Keratinocyte (primary cell): Measurements from ENCODE around the gene VIPR2. TPM values are rescaled to one million over a fixed set of nuclear protein-coding genes. Genes with fewer than 3 reads are reported as not detected.
"Not testable (repeated sequence)": the region's sequence is repeated elsewhere in the genome, so short reads cannot be mapped to it uniquely, and the experiment has no call there.

Source experiments
- DNase-seq: peaks from one replicate; pipeline ENCODE4 v3.0.0-alpha.2; 2011; ENCODE audit warnings: low read depth, missing footprints, low spot score
- FAIRE-seq: peaks from 2 replicates; lab custom pipeline; 2011; peaks lifted over from hg19 to GRCh38; lab: Jason Lieb, UNC
- H2AFZ ChIP-seq: 2 replicates; pipeline ENCODE4 v1.6.0; 2012; ENCODE audit warnings: low read length, control low read depth, inconsistent platforms; ENCODE audit not compliant: control insufficient read depth
- H3K27ac ChIP-seq: 2 replicates; pipeline ENCODE4 v1.5.1; 2011; ENCODE audit warnings: low read length; ENCODE audit not compliant: control insufficient read depth, insufficient read depth
- H3K27me3 ChIP-seq: 3 replicates; pipeline ENCODE4 v1.6.0; 2011; ENCODE audit warnings: low read length; ENCODE audit not compliant: control insufficient read depth, insufficient read depth; ENCODE audit errors: extremely low read depth
- H3K36me3 ChIP-seq, 2 experiments: 2 replicates in 1 of 2; 3 replicates in 1 of 2; pipeline ENCODE4 v1.5.1; 2011; ENCODE audit warnings: low read length in 2 of 2, mild to moderate bottlenecking in 1 of 2; ENCODE audit not compliant: control insufficient read depth in 2 of 2, insufficient read depth in 2 of 2; ENCODE audit errors: extremely low read depth in 1 of 2
- H3K4me1 ChIP-seq: 3 replicates; pipeline ENCODE4 v1.5.1; 2011; ENCODE audit warnings: low read length; ENCODE audit not compliant: control insufficient read depth, insufficient read depth; ENCODE audit errors: extremely low read depth
- H3K4me2 ChIP-seq: 3 replicates; pipeline ENCODE4 v1.6.0; 2011; ENCODE audit warnings: low read depth, low read length; ENCODE audit not compliant: control insufficient read depth, insufficient read depth; ENCODE audit errors: extremely low read depth
- H3K4me3 ChIP-seq, 3 experiments: fragments of 200-600 bp in 1 of 3; sonication (generic) in 1 of 3; 2 replicates in 2 of 3; 3 replicates in 1 of 3; pipeline ENCODE4 v1.5.1; 2011 to 2016; ENCODE audit warnings: low read length in 3 of 3, mild to moderate bottlenecking in 3 of 3, control low read depth in 2 of 3, inconsistent platforms in 1 of 3, low read depth in 1 of 3, mixed read lengths in 1 of 3, mixed run types in 1 of 3, moderate library complexity in 1 of 3; ENCODE audit not compliant: control insufficient read depth in 2 of 3, insufficient read depth in 2 of 3; ENCODE audit errors: extremely low read depth in 1 of 3
- H3K79me2 ChIP-seq: 2 replicates; pipeline ENCODE4 v1.6.0; 2012; ENCODE audit warnings: low read length; ENCODE audit not compliant: control insufficient read depth, insufficient read depth
- H3K9ac ChIP-seq: 3 replicates; pipeline ENCODE4 v1.6.0; 2011; ENCODE audit warnings: low read length; ENCODE audit not compliant: control insufficient read depth, insufficient read depth; ENCODE audit errors: extremely low read depth
- H3K9me1 ChIP-seq: 3 replicates; pipeline ENCODE4 v1.6.0; 2011; ENCODE audit warnings: low read length; ENCODE audit not compliant: control insufficient read depth, insufficient read depth; ENCODE audit errors: extremely low read depth
- H3K9me3 ChIP-seq: 2 replicates; pipeline ENCODE4 v1.5.1; 2012; ENCODE audit warnings: low read depth, low read length; ENCODE audit not compliant: control insufficient read depth
- H4K20me1 ChIP-seq: 3 replicates; pipeline ENCODE4 v1.6.0; 2011; ENCODE audit warnings: low read length; ENCODE audit not compliant: control insufficient read depth, insufficient read depth; ENCODE audit errors: extremely low read depth
- CTCF ChIP-seq, 3 experiments: IDR thresholded peaks in 1 of 3; conservative IDR thresholded peaks in 1 of 3; optimal IDR thresholded peaks in 1 of 3; 2 replicates in 2 of 3; 3 replicates in 1 of 3; pipeline versions ENCODE3 to v1.5.1; 2011; ENCODE audit warnings: low read length in 3 of 3, mild to moderate bottlenecking in 3 of 3, moderate library complexity in 2 of 3, control low read depth in 1 of 3, inconsistent platforms in 1 of 3; ENCODE audit not compliant: insufficient read depth in 2 of 3; ENCODE audit errors: extremely low read depth in 1 of 3
- EZH2 ChIP-seq: IDR thresholded peaks from one replicate; pipeline ENCODE4 v1.6.1; 2012; ENCODE audit warnings: inconsistent platforms, mild to moderate bottlenecking, low read length, moderate library complexity
- dilution Hi-C: fragments of 300-500 bp; cut with MboI; formaldehyde crosslinking; loops from one replicate; pipeline ENCODE4 v1.7.0; 2020; ENCODE audit warnings: low sequenced_read_pairs; ENCODE audit not compliant: extremely low pct_ligation_motif_present
- polyA plus RNA-seq, 5 experiments: library from polyadenylated mRNA; depleted of rRNA in 3 of 5; stranded (reverse) in 3 of 5; stranded (forward) in 1 of 5; unstranded in 1 of 5; fragments of >200 nt; gene quantifications; 1 replicate in 1 of 5; 2 replicates in 3 of 5; 3 replicates in 1 of 5; pipeline versions ENCODE4 v1.2.1 to v1.2.3, GENCODE V29; 2011 to 2012; ENCODE audit warnings: missing spikeins in 2 of 5, low read depth in 1 of 5, low replicate concordance in 1 of 5

The VIPR2 gene
- polyA plus RNA-seq, 1 donor (not counting 4 experiments of a cell fraction or from before 2014, with no cell fraction given) = not detected

- DNase-seq, H3K27me3 ChIP-seq, H3K9me3 ChIP-seq, H4K20me1 ChIP-seq, dilution Hi-C loops, H3K4me1 ChIP-seq, H3K27ac ChIP-seq, H2AFZ ChIP-seq, H3K9ac ChIP-seq, H3K9me1 ChIP-seq, H3K79me2 ChIP-seq, H3K4me3 ChIP-seq, FAIRE-seq, H3K4me2 ChIP-seq, H3K36me3 ChIP-seq: not testable (repeated sequence)
These were observed 43.6 kb downstream of the VIPR2 start for GRCh38 chr7:159101083-159101395.

GRCh38 chr7:159100281-159101082 lies 44.2 kb downstream of the VIPR2 start:
- not testable (repeated sequence) for FAIRE-seq, DNase-seq

GRCh38 chr7:159099711-159100231 lies 44.9 kb downstream of the VIPR2 start:
- Histone ChIP-seq H4K20me1 (no peaks in the 10 kb centered on the region), H3K79me2 (no peaks in the 10 kb centered on the region), H3K4me1 (no peaks in the 10 kb centered on the region), H3K9ac (no peak overlapping the region), H3K27me3 (no peaks in the 10 kb centered on the region), H2AFZ (no peak overlapping the region), H3K27ac (no peak overlapping the region), H3K4me2 (no peak overlapping the region), H3K9me3 (peaks cover 9% of the 10 kb centered on the region), H3K36me3 (no peaks in the 10 kb centered on the region), H3K9me1 (no peaks in the 10 kb centered on the region), H3K4me3 (no peak overlapping the region)
- DNase-seq = no peak
- TF ChIP-seq EZH2 (no peak), CTCF (optimal IDR thresholded peaks at IDR 0.05 in 1 of 3, IDR thresholded peaks at IDR 0.05 in 1 of 3, conservative IDR thresholded peaks at IDR 0.05 in 1 of 3; ENCODE audit: extremely low read depth in 1 of 3, insufficient read depth in 2 of 3, low read length in 3 of 3) (no peak)
- dilution Hi-C loops = no loop called here
- FAIRE-seq = no peak

More at GRCh38 chr7:159100281-159101082, 44.2 kb downstream of the VIPR2 start:
- H3K4me3 ChIP-seq, H3K4me2 ChIP-seq, H3K9me3 ChIP-seq, H3K79me2 ChIP-seq, H3K27ac ChIP-seq, H3K27me3 ChIP-seq, H3K9ac ChIP-seq, dilution Hi-C loops, H3K9me1 ChIP-seq, H4K20me1 ChIP-seq, H3K4me1 ChIP-seq, H3K36me3 ChIP-seq, H2AFZ ChIP-seq: not testable (repeated sequence)
